NCI-H1436 (cell line): ENCODE results near the gene EIF4G3.
"Not testable (repeated sequence)": the region's sequence is repeated elsewhere in the genome, so short reads cannot be mapped to it uniquely, and the experiment has no call there.

Source experiments
- DNase-seq: peaks from one replicate; lab custom pipeline; 2025; lab: John Stamatoyannopoulos, UW

The EIF4G3 gene

DNA sequence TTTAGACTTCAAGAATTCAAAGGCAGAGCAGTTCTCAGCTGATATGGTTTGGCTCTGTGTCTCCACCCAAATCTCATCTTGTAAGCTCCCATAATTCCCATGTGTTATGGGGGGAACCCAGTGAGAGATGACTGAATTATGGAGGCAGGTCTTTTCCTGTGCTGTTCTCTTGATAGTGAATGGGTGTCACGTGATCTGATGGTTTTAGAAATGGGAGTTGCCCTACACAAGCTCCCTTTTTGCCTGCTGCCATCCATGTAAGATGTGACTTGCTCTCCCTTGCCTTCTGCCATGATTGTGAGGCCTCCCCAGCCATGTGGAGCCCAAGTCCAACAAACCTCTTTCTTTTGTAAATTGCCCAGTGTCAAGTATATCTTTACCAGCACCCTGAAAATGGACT lies 146.5 kb downstream of the EIF4G3 start:
- DNase-seq: no peak

DNA sequence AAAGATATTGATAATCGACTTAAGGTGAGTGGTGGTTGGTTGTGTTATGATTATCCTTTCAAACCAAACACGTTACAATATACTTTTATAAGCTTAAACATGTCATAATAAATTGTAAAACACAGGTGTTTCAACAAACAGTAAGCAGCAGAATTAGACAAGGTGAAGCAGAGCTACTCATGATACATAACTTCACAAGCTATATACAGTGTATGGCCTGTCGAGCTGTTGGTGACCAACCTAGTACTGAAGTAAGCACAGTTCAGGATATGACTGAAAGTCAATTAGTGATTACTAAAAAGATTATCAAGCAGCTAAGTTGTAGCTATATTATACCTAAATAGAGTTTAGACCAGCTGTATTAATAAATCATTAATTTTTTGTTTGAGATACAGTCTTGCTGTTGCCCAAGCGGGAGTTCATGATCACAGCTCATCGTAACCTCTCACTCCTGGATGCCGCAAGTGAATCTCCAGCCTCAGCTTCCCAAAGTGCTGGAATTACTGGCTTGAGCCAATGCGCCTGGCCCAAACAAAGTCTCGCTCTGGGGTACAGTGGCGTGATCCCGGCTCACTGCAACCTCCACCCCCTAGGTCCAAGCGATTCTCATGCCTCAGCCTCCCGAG lies 148.1 kb downstream of the EIF4G3 start:
- DNase-seq: no peak

DNA sequence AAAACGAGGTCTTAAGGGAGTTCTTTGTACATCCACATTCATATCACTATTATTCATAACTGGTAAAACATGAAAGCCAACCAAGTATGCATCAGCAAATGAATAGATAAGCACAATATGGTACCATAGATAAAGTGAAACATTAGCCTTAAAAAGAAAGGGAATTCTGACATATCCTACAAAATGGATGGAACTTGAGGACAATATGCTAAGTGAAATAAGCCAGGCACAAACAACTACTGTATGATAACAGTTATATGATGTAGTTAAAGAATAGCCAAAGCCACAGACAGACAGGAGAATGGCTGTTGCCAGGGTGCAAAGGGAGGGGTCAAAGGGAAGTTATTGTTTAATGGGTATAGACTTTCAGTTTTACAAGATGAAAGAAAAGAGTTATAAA lies 148.9 kb downstream of the EIF4G3 start:
- no peak for DNase-seq

DNA sequence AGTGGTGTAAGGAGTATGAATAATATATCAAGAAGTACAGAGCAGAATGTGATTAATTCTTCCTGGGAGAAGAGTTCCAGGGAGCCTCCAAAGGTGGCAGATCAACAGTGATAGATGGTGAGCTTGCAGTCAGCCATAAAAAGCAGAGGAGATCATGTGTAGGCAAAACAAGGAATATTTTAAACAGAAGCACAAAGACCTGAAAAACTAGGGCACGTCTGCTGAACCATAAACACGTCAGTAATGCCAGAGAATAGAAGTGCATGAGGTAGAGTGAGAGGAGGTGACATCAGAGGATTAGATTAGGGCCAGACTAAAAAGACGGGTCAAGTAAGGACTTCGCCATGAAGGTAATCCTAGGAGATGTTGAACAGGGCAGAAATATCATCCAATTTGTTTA lies 151.8 kb downstream of the EIF4G3 start:
- DNase-seq: no peak

DNA sequence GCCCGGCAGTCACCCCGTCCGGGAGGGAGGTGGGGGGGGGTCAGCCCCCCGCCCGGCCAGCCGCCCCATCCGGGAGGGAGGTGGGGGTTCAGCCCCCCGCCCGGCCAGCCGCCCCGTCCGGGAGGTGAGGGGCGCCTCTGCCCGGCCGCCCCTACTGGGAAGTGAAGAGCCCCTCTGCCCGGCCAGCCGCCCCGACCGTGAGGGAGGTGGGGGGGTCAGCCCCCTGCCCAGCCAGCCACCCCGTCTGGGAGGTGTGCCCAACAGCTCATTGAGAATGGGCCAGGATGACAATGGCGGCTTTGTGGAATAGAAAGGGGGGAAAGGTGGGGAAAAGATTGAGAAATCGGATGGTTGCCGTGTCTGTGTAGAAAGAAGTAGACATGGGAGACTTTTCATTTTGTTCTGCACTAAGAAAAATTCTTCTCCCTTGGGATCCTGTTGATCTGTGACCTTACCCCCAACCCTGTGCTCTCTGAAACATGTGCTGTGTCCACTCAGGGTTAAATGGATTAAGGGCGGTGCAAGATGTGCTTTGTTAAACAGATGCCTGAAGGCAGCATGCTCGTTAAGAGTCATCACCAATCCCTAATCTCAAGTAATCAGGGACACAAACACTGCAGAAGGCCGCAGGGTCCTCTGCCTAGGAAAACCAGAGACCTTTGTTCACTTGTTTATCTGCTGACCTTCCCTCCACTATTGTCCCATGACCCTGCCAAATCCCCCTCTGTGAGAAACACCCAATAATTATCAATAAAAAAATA lies 152.4 kb downstream of the EIF4G3 start:
- not testable (repeated sequence) for DNase-seq

DNA sequence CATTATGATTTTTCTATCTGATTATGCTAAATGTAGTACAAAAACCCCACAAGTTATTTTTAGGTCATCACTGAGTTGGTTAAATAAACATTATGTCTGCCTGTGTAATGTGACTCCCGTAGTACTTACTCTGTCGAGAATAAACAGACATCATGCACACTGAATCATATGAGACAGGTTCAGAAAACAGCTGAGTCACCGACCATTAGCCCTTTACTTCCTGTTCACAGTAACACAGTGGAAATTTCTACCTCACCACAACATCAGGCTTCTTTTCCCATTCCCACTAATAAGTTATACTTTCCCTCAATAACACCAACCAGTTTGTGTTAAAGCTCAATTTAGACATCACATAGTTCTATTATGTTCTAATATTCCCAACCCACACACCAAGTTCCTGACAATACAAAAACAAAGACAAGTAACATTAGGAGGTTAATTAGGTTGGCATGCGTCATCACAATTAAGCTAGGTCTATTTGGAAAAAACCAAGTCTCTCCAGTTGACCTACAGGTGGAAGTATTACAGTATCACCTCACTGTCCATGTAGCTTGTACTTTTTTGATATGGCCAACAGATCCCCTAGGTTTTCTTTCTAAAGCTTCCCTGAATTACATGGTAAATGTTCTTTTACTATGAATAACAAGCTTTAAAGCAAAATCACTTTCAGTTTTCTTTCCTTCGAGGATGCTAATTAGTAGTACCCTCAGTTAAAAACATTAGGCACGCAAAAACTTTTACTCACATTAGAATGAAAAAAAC lies 154.2 kb downstream of the EIF4G3 start:
- DNase-seq: peak; percentile 90

DNA sequence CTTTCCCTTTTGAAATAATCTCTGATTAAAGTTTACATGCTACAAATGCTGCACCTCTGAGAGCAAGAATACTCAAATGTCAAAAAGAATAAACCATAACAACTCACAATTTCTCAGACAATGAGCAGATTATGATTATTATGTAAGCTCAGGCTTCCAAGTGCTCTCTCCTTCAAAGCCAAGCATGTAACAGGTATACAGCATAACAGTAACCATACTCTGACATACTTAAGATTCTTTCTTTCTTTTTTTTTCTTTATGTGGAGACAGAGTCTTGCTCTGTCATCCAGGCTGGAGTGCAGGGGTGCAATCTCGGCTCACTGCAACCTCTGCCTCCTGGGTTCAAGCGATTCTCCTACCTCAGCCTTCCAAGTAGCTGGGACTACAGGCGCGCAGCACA lies 155.4 kb downstream of the EIF4G3 start:
- DNase-seq: no peak

DNA sequence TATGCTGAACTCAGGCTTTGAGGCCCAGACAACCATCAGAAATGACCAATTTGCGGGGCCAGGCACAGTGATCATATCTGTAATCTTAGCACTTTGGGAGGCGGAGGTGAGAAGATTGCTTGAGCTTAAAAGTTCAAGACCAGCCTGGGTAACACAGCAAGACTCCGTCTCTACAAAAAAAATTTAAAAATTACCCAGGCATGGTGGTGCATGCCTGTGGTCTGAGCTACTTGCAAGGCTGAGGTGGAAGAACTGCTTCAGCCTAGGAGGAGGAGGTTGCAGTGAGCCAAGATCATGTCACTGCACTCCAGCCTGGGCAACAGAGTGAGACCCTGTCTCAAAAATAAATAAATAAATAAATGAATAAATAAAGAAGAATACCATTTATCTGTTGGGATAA lies 156.5 kb downstream of the EIF4G3 start:
- DNase-seq: no peak

DNA sequence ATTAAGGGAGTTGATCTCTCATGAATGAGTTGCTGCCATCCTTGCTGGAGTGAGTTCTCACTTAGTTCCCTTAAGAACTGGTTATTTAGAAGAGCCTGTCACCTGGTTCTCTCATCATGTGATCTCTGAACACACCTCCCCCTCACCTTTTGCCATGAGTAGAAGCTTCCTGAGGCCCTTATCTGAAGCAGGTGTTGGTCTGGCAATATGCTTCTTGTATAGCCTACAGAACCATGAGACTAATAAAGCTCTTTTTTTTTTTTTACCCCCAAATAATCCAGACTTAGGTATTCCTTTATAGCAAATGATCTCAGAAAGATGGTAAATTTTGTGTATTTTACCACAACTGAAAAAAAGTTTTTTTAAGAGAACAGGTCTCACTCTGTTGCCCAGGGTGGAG lies 158.0 kb downstream of the EIF4G3 start:
- no peak for DNase-seq

DNA sequence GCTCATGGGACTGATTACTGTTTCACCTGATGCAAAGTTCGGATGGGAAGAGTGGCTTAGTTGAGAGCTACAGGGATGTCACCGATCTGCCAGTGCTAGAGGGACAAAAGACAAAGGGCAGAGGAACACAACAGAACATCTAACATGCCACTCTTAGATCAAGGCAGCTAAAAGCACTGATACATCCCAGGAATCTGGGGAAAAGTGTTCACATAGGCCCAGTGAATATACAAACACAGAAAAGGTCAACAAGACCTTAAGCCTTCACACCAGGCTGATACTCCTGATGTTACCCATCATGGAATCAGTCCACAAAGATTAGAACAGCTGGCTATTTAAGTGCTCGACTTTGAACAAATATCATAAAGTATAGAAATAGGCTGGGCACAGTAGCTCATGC lies 163.2 kb downstream of the EIF4G3 start:
- no peak for DNase-seq

DNA sequence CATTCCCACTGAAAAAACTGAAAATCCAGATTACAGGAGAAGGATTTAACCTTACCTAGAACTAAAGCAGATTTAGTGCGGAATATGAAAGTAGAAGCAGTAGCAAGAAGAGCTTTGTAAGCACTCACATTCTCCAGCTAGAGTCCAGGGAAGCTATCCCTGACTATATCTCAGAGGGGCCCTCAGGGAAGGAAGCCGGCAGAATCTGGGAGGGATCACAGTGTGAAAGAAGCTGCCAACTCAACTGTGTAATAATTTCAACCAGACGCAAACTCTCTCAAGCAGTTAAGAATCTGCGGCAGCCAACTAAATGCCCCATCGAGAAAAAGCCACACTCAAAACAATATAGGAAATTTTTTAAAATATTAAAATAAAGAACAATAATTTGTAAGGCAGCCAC lies 163.8 kb downstream of the EIF4G3 start:
- no peak for DNase-seq

DNA sequence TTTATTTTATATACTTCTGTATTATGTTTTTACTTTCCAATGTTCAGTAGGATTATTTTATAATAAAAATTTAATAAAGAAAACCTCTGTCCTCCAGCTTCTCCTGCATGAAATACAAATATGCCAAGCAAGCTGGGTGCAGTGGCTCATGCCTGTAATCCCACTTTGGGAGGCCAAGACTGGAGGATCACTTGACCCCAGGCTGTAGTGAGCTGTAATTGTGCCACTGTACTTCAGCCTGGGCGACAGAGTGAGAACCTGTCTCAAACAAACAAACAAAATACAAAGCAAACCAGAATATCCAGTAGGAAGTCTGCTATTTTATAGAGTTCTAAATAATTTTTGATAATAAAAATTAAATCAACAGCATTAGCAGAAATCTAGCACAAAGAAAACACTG lies 168.8 kb downstream of the EIF4G3 start:
- no peak for DNase-seq

DNA sequence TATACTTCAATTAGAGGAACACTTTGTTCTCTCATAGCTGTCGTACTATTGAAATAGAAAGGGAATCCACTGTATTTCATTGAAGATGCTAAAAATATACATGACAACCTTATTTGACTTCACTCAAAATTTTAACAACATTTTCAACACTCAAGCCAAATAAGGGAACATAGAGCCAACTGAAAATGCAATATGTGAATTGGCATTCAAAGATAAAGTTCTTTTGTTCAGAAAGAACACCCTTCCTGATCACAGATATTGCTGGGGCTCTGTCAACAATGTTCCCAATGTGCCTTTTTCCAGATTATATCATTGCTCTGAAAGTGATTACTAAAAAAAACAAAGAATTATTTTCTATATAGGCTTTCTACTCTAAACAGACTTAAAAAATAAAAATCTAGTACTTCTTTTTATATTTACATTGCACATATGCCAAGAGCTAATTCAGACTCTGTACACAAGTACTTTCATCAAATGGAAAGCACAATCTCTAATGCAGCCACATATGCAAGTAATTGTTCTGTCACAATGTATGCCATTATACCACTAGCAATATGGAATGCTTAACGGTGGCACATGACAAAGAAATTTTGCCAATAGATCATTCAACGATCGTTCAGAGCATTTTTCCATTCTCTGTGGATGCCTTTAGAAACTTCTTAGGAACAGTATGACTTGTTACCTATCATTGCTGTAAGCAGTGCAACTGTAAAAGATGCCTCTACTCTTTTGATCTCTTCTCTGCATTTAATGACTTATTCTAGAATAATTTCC lies 171.0 kb downstream of the EIF4G3 start:
- DNase-seq: no peak

DNA sequence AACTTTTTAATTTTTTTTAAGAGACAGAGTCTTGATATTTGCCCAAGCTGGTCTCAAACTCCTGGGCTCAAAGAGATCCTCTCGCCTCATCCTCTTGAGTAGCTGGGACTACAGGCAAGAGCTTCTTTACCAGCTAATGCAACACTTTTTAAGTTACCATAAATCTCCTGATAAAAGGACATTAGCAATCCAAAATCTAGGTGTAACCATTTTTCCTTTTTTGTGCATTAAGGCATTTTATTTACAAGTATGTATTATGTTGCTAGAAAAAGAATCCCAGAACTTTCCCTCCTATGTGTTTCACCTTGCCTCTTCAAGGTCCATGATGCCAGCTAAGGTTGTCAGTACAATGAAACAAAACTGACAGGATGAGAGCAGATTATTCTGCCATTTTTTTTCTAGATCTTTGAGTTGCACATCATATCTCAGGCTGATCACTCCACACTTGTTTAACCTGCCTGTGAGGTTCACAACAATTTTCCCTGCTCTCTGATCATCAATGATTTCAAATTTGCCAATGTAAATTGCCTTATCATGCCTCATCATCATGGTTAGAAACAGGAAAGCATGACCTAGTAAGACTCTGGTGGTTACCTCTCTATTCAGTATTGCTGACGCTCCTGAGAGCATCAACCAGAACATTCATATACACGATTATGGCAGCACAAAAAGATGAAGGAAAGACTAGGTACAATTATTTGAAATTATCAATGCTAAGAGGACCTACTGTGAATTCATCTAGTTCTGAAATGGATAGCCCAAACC lies 173.2 kb downstream of the EIF4G3 start:
- DNase-seq: no peak

DNA sequence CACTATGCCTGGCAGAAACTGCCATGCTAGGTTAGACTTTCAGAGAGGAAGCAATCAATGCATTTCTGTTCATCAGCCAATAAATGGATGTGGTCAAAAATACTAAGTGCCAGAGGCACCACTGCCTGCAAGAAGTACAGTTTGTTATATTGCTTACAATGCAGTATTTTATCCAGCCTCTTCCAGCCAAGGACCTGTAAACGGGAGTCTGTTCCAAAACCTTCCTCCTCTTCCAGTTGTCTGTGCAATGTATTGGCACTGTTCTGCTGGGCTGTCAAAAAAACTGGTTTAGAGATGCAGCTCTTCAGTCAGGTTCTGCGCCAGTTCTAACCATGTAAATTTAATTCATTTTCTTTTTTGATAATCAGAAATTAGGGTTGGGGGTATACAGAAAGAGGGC lies 175.7 kb downstream of the EIF4G3 start:
- DNase-seq: no peak

DNA sequence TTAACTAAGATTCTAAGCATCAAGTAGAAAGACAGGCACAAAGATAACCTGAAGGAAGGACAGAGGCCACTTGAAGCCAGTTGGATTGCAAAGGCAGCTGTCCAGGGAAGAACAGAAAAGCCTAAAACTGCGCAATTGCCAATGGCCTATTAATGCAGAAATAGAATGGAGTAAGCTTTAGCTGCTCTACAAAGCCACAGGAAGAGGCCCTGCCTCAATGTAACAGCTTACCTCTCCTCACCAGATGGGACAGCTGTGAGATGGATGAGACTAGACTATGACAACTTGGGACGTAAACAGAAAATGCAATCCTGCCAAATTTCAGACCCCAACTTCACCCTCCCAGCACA lies 176.5 kb downstream of the EIF4G3 start:
- no peak for DNase-seq

DNA sequence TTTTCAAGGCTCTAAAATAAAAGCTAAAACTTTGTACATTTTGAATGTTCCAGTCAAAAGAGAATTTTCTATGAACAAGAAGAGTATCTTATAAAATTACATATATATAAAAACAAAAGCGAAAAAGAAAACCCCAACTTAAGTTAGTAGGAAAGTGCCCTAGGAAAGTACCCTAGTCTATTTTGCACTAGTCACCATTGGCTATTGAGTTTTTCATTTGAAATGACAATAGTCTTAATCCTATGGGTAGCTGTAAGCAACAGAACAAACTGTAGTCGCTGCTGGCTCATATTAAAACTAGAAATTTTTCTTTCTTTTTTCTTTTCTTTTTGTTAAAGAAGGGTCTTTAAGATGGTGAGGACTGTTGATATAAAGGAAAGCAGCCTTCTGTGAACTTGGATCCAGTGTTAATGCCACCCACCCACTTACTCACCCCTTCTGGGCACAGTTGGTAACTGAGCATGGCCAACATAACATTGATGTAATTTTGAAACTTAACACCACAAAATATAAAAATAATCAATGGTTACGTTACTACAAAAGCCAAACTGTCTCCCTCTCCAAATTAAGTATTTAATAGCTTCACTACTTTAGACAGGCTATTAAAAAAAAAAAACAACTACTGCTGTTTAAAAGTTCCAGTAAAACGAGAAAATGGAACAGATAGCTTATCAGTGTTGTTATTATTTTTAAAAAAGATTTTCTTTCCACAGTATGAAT lies 177.0 kb downstream of the EIF4G3 start:
- DNase-seq: no peak

DNA sequence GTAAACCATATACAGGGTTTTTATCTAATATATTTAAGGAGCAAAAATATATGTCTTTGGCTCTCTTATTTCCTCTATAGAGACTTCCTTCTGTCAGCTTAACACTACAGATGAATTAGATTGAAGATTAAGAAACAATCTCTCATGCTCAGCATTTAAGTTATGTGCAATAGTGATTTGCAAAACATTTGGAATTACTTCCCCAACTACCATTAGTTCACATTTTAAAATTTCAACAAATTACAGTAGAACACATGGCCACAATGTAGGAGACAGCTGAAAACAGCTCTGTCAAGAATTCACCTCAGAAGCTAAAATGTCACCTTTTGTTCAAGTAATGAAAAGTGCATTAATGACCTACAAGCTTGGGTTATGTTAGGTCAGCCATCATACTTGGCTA lies 177.9 kb downstream of the EIF4G3 start:
- no peak for DNase-seq

DNA sequence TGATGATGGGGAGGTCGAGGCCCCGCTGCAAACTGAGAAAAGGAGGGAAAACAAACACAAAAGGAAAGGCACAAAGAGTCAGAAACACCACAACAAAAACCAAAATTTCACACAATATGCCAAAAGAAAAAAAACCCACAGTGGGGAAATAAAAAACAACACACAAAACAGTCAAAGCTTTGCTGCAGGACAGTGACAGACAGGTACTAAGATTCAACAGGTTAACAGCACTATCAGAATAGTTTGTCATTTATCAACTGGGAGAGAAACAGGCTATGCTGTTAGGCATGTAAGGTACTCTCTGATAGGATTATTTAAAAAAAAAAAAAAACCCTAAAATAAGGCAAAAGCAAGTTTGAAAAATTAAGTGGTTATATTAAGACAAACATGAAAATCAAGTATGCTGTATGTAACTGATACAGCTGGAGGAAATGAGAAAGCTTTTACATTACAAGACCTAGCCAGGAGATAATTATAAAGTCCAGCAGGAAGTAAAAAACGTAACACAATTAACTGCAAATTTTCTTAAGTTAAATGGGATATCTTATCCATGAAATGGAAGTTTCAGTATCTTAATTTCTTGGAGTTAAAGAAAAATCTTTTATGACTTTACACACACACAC lies 179.0 kb downstream of the EIF4G3 start:
- no peak for DNase-seq

DNA sequence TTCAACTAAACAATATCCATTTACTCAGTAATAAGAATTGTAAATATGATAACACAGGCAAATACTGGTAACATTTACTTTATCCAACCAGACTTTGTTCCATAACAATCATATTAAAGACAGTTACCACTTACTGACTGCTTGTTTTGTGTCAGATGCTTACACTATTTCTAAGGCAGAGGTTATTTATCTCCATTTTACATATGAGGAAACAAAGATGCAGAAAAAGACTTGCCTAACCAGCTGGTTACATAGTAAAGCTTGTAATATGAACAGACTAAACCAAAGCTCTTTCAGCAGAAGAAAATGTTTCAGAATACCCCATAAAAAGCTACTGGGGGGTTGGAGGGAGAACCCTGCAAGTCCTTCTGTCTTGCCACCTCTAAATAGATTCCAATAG lies 180.1 kb downstream of the EIF4G3 start:
- no peak for DNase-seq
